Keratinocyte (primary cell): ENCODE measurements around the gene HCST. TPM values are rescaled to one million over a fixed set of nuclear protein-coding genes. Genes with fewer than 3 reads are reported as not detected.

Experiments
- DNase-seq: peaks from one replicate; pipeline ENCODE4 v3.0.0-alpha.2; 2011; ENCODE audit warnings: low read depth, missing footprints, low spot score
- FAIRE-seq: peaks from 2 replicates; lab custom pipeline; 2011; peaks lifted over from hg19 to GRCh38; lab: Jason Lieb, UNC
- H2AFZ ChIP-seq: 2 replicates; pipeline ENCODE4 v1.6.0; 2012; ENCODE audit warnings: low read length, control low read depth, inconsistent platforms; ENCODE audit not compliant: control insufficient read depth
- H3K27ac ChIP-seq: 2 replicates; pipeline ENCODE4 v1.5.1; 2011; ENCODE audit warnings: low read length; ENCODE audit not compliant: control insufficient read depth, insufficient read depth
- H3K27me3 ChIP-seq: 3 replicates; pipeline ENCODE4 v1.6.0; 2011; ENCODE audit warnings: low read length; ENCODE audit not compliant: control insufficient read depth, insufficient read depth; ENCODE audit errors: extremely low read depth
- H3K36me3 ChIP-seq, 2 experiments: 2 replicates in 1 of 2; 3 replicates in 1 of 2; pipeline ENCODE4 v1.5.1; 2011; ENCODE audit warnings: low read length in 2 of 2, mild to moderate bottlenecking in 1 of 2; ENCODE audit not compliant: control insufficient read depth in 2 of 2, insufficient read depth in 2 of 2; ENCODE audit errors: extremely low read depth in 1 of 2
- H3K4me1 ChIP-seq: 3 replicates; pipeline ENCODE4 v1.5.1; 2011; ENCODE audit warnings: low read length; ENCODE audit not compliant: control insufficient read depth, insufficient read depth; ENCODE audit errors: extremely low read depth
- H3K4me2 ChIP-seq: 3 replicates; pipeline ENCODE4 v1.6.0; 2011; ENCODE audit warnings: low read depth, low read length; ENCODE audit not compliant: control insufficient read depth, insufficient read depth; ENCODE audit errors: extremely low read depth
- H3K4me3 ChIP-seq, 3 experiments: fragments of 200-600 bp in 1 of 3; sonication (generic) in 1 of 3; 2 replicates in 2 of 3; 3 replicates in 1 of 3; pipeline ENCODE4 v1.5.1; 2011 to 2016; ENCODE audit warnings: low read length in 3 of 3, mild to moderate bottlenecking in 3 of 3, control low read depth in 2 of 3, inconsistent platforms in 1 of 3, low read depth in 1 of 3, mixed read lengths in 1 of 3, mixed run types in 1 of 3, moderate library complexity in 1 of 3; ENCODE audit not compliant: control insufficient read depth in 2 of 3, insufficient read depth in 2 of 3; ENCODE audit errors: extremely low read depth in 1 of 3
- H3K79me2 ChIP-seq: 2 replicates; pipeline ENCODE4 v1.6.0; 2012; ENCODE audit warnings: low read length; ENCODE audit not compliant: control insufficient read depth, insufficient read depth
- H3K9ac ChIP-seq: 3 replicates; pipeline ENCODE4 v1.6.0; 2011; ENCODE audit warnings: low read length; ENCODE audit not compliant: control insufficient read depth, insufficient read depth; ENCODE audit errors: extremely low read depth
- H3K9me1 ChIP-seq: 3 replicates; pipeline ENCODE4 v1.6.0; 2011; ENCODE audit warnings: low read length; ENCODE audit not compliant: control insufficient read depth, insufficient read depth; ENCODE audit errors: extremely low read depth
- H3K9me3 ChIP-seq: 2 replicates; pipeline ENCODE4 v1.5.1; 2012; ENCODE audit warnings: low read depth, low read length; ENCODE audit not compliant: control insufficient read depth
- H4K20me1 ChIP-seq: 3 replicates; pipeline ENCODE4 v1.6.0; 2011; ENCODE audit warnings: low read length; ENCODE audit not compliant: control insufficient read depth, insufficient read depth; ENCODE audit errors: extremely low read depth
- CTCF ChIP-seq, 3 experiments: IDR thresholded peaks in 1 of 3; conservative IDR thresholded peaks in 1 of 3; optimal IDR thresholded peaks in 1 of 3; 2 replicates in 2 of 3; 3 replicates in 1 of 3; pipeline versions ENCODE3 to v1.5.1; 2011; ENCODE audit warnings: low read length in 3 of 3, mild to moderate bottlenecking in 3 of 3, moderate library complexity in 2 of 3, control low read depth in 1 of 3, inconsistent platforms in 1 of 3; ENCODE audit not compliant: insufficient read depth in 2 of 3; ENCODE audit errors: extremely low read depth in 1 of 3
- EZH2 ChIP-seq: IDR thresholded peaks from one replicate; pipeline ENCODE4 v1.6.1; 2012; ENCODE audit warnings: inconsistent platforms, mild to moderate bottlenecking, low read length, moderate library complexity
- dilution Hi-C: fragments of 300-500 bp; cut with MboI; formaldehyde crosslinking; loops from one replicate; pipeline ENCODE4 v1.7.0; 2020; ENCODE audit warnings: low sequenced_read_pairs; ENCODE audit not compliant: extremely low pct_ligation_motif_present
- polyA plus RNA-seq, 5 experiments: library from polyadenylated mRNA; depleted of rRNA in 3 of 5; stranded (reverse) in 3 of 5; stranded (forward) in 1 of 5; unstranded in 1 of 5; fragments of >200 nt; gene quantifications; 1 replicate in 1 of 5; 2 replicates in 3 of 5; 3 replicates in 1 of 5; pipeline versions ENCODE4 v1.2.1 to v1.2.3, GENCODE V29; 2011 to 2012; ENCODE audit warnings: missing spikeins in 2 of 5, low read depth in 1 of 5, low replicate concordance in 1 of 5

HCST gene
- polyA plus RNA-seq, 1 donor (not counting 4 experiments of a cell fraction or from before 2014, with no cell fraction given), result 0.25 TPM

- Histone ChIP-seq H3K4me3 (no peak overlapping the region), H3K4me1 (no peaks in the 10 kb centered on the region), H4K20me1 (no peaks in the 10 kb centered on the region), H3K9me3 (no peaks in the 10 kb centered on the region), H2AFZ (no peak overlapping the region), H3K27ac (no peak overlapping the region), H3K36me3 (no peaks in the 10 kb centered on the region), H3K9me1 (no peaks in the 10 kb centered on the region), H3K9ac (no peak overlapping the region), H3K27me3 (no peaks in the 10 kb centered on the region), H3K4me2 (no peak overlapping the region), H3K79me2 (no peaks in the 10 kb centered on the region)
- no peak for FAIRE-seq
- DNase-seq, result no peak
- no peak for TF ChIP-seq EZH2
- no peak for TF ChIP-seq CTCF (optimal IDR thresholded peaks at IDR 0.05 in 1 of 3, IDR thresholded peaks at IDR 0.05 in 1 of 3, conservative IDR thresholded peaks at IDR 0.05 in 1 of 3; ENCODE audit: extremely low read depth in 1 of 3, insufficient read depth in 2 of 3, low read length in 3 of 3)
- dilution Hi-C loops, result no loop called here
Observed at GRCh38 chr19:35921012-35921411, 18.7 kb downstream of the HCST start.

DNA sequence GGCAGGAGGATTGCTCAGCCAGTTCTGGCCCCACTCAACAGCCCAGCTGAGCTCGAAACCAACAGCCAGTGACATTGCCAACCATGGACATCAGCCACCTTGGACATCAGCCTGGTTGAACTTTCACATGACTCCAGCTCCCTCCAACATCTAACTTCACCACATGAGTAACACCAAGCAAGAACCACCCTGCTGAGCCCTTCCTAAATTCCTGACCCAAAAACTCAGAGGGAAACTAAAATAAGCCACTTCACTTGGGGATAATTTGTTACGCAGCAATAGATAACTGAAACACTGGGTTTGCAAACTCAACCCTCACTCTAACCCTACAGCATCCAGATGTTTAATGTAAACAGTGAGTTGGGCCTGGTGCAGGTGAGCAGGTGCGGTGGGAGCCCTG lies 23.2 kb downstream of the HCST start:
- Histone ChIP-seq H3K27me3 (no peaks in the 10 kb centered on the region), H3K9ac (no peak overlapping the region), H3K27ac (no peak overlapping the region), H3K79me2 (no peaks in the 10 kb centered on the region), H3K9me3 (no peaks in the 10 kb centered on the region), H4K20me1 (no peaks in the 10 kb centered on the region), H3K4me2 (no peak overlapping the region), H3K9me1 (no peaks in the 10 kb centered on the region), H3K36me3 (no peaks in the 10 kb centered on the region), H2AFZ (no peak overlapping the region), H3K4me1 (no peaks in the 10 kb centered on the region), H3K4me3 (no peak overlapping the region)
- FAIRE-seq (no peak), DNase-seq (no peak)
- TF ChIP-seq CTCF (optimal IDR thresholded peaks at IDR 0.05 in 1 of 3, IDR thresholded peaks at IDR 0.05 in 1 of 3, conservative IDR thresholded peaks at IDR 0.05 in 1 of 3; ENCODE audit: extremely low read depth in 1 of 3, insufficient read depth in 2 of 3, low read length in 3 of 3) (no peak), EZH2 (no peak)
- dilution Hi-C loops, result no loop called here
